DOHH2 (cell line): ENCODE results near the gene CERK.

ENCODE experiments used
- H3F3A ChIP-seq: fragments of 200-600 bp; sonication (generic), shearing (Covaris generic); 2 replicates; pipeline ENCODE4 v1.6.0; 2016; ENCODE audit warnings: antibody characterized with exemption, mild to moderate bottlenecking; ENCODE audit not compliant: control insufficient read depth, insufficient read depth
- H3K27ac ChIP-seq: fragments of 200-600 bp; sonication (generic); 2 replicates; pipeline ENCODE4 v1.5.1; 2014; ENCODE audit warnings: low read depth, mild to moderate bottlenecking, low read length, moderate library complexity
- H3K27me3 ChIP-seq: fragments of 200-600 bp; sonication (generic); 2 replicates; pipeline ENCODE4 v1.6.1; 2014; ENCODE audit warnings: mild to moderate bottlenecking, low read length, mixed read lengths; ENCODE audit not compliant: control insufficient read depth
- H3K36me3 ChIP-seq: fragments of 200-600 bp; sonication (generic); 2 replicates; pipeline ENCODE4 v1.6.1; 2014; ENCODE audit warnings: mild to moderate bottlenecking, low read length, moderate library complexity, mixed read lengths; ENCODE audit not compliant: control insufficient read depth
- H3K4me1 ChIP-seq: fragments of 200-600 bp; sonication (generic); 2 replicates; pipeline ENCODE4 v1.6.1; 2014; ENCODE audit warnings: mild to moderate bottlenecking, low read length, mixed read lengths; ENCODE audit not compliant: control insufficient read depth
- H3K4me2 ChIP-seq: fragments of 200-600 bp; sonication (generic); 2 replicates; pipeline ENCODE4 v1.6.0; 2014; ENCODE audit warnings: mild to moderate bottlenecking, low read length, moderate library complexity
- H3K4me3 ChIP-seq: fragments of 200-600 bp; sonication (generic); 2 replicates; pipeline ENCODE4 v1.5.1; 2014; ENCODE audit warnings: mild to moderate bottlenecking, low read length, mixed read lengths
- H3K79me2 ChIP-seq: fragments of 200-600 bp; sonication (generic); 2 replicates; pipeline ENCODE4 v1.6.1; 2014; ENCODE audit warnings: mild to moderate bottlenecking, low read length, mixed read lengths; ENCODE audit not compliant: control insufficient read depth
- H3K9me2 ChIP-seq: fragments of 200-600 bp; sonication (generic); replicated peaks from 2 replicates; pipeline ENCODE4 v1.6.1; 2014; ENCODE audit warnings: mild to moderate bottlenecking, low read length, mixed read lengths; ENCODE audit not compliant: control insufficient read depth
- H3K9me3 ChIP-seq: fragments of 200-600 bp; sonication (generic); 2 replicates; pipeline ENCODE4 v1.6.1; 2014; ENCODE audit warnings: antibody characterized with exemption, low read length, mixed read lengths; ENCODE audit not compliant: control insufficient read depth, insufficient read depth
- H4K20me1 ChIP-seq: fragments of 200-600 bp; sonication (generic); 2 replicates; pipeline ENCODE4 v1.6.0; 2014; ENCODE audit warnings: low read depth, mild to moderate bottlenecking, antibody characterized with exemption, low read length, moderate library complexity; ENCODE audit not compliant: control insufficient read depth, insufficient read depth
- EZH2phosphoT487 ChIP-seq: fragments of 200-600 bp; sonication (generic); IDR thresholded peaks from 2 replicates; pipeline ENCODE4 v1.6.1; 2017; ENCODE audit warnings: borderline replicate concordance, mild to moderate bottlenecking, antibody characterized with exemption, low read length, moderate library complexity, mixed read lengths
- TF ChIP-seq, protein P1 (sequence below): fragments of 200-600 bp; sonication (generic); IDR thresholded peaks from one replicate; pipeline ENCODE4 v1.5.1; 2014; ENCODE audit warnings: antibody characterized with exemption, mild to moderate bottlenecking, low read depth, low read length; ENCODE audit not compliant: poor library complexity, severe bottlenecking

CERK gene

GRCh38 chr22:46758867-46759290, 20.8 kb upstream of the CERK start:
- H3K4me1 ChIP-seq, result peaks cover 40% of the 10 kb centered on the region
- no peak for TF ChIP-seq EZH2phosphoT487
- TF ChIP-seq, protein P1, sequence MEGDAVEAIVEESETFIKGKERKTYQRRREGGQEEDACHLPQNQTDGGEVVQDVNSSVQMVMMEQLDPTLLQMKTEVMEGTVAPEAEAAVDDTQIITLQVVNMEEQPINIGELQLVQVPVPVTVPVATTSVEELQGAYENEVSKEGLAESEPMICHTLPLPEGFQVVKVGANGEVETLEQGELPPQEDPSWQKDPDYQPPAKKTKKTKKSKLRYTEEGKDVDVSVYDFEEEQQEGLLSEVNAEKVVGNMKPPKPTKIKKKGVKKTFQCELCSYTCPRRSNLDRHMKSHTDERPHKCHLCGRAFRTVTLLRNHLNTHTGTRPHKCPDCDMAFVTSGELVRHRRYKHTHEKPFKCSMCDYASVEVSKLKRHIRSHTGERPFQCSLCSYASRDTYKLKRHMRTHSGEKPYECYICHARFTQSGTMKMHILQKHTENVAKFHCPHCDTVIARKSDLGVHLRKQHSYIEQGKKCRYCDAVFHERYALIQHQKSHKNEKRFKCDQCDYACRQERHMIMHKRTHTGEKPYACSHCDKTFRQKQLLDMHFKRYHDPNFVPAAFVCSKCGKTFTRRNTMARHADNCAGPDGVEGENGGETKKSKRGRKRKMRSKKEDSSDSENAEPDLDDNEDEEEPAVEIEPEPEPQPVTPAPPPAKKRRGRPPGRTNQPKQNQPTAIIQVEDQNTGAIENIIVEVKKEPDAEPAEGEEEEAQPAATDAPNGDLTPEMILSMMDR, result peak; percentile 86
- H3K27ac ChIP-seq, result no peak overlapping the region
- H3K4me2 ChIP-seq, result peak overlapping the region; percentile 55
- H3K27me3 ChIP-seq, result no peaks in the 10 kb centered on the region
- peaks cover 33% of the 10 kb centered on the region for H3F3A ChIP-seq
- H3K9me2 ChIP-seq, result no peaks in the 10 kb centered on the region
- H3K36me3 ChIP-seq, result peaks cover 33% of the 10 kb centered on the region
- peaks cover 29% of the 10 kb centered on the region for H3K79me2 ChIP-seq
- peaks cover 4% of the 10 kb centered on the region; the same call in 1 of the 2 replicates for H4K20me1 ChIP-seq
- H3K4me3 ChIP-seq, result no peak overlapping the region; the same call in 1 of the 2 replicates
- H3K9me3 ChIP-seq, result peaks cover 13% of the 10 kb centered on the region

DNA sequence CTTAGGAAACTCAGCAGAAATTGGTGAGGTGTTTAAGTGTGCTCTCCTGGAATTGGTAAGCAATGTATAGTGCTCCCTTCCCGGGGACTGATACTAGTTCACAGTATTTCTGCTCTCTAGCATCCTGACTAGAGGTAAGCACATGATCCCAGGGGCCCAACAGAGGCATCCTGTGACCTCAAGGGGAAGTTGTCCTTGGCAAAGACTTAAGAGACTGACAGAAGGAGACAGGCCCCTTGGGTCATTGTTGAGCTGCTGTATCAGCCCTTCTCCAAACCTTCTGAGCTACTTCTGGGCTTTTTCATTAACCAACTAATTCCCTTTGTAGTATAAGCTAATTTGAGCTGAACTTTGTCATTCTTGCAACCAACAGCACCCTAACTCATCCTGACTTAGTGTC, 20.1 kb upstream of the CERK start:
- H3K4me2 ChIP-seq, result no peak overlapping the region

GRCh38 chr22:46757104-46757503, 19.1 kb upstream of the CERK start:
- peaks cover 13% of the 10 kb centered on the region for H3K79me2 ChIP-seq
- no peak for TF ChIP-seq EZH2phosphoT487
- TF ChIP-seq, protein P1, result no peak
- H3K27me3 ChIP-seq, result no peaks in the 10 kb centered on the region
- no peaks in the 10 kb centered on the region for H3K9me2 ChIP-seq
- H3K4me3 ChIP-seq, result no peak overlapping the region
- H4K20me1 ChIP-seq, result no peaks in the 10 kb centered on the region
- H3F3A ChIP-seq, result peaks cover 24% of the 10 kb centered on the region
- no peak overlapping the region for H3K27ac ChIP-seq
- peaks cover 41% of the 10 kb centered on the region for H3K4me1 ChIP-seq
- no peak overlapping the region for H3K4me2 ChIP-seq
- peaks cover 13% of the 10 kb centered on the region for H3K9me3 ChIP-seq
- peaks cover 22% of the 10 kb centered on the region for H3K36me3 ChIP-seq

More for the DNA sequence above, 20.1 kb upstream of the CERK start:
- Histone ChIP-seq H3F3A (peaks cover 28% of the 10 kb centered on the region), H3K4me3 (no peak overlapping the region), H3K4me1 (peaks cover 41% of the 10 kb centered on the region), H3K9me2 (no peaks in the 10 kb centered on the region), H3K9me3 (peaks cover 13% of the 10 kb centered on the region), H4K20me1 (no peaks in the 10 kb centered on the region), H3K79me2 (peaks cover 22% of the 10 kb centered on the region), H3K27me3 (no peaks in the 10 kb centered on the region), H3K36me3 (peaks cover 27% of the 10 kb centered on the region), H3K27ac (no peak overlapping the region)
- no peak for TF ChIP-seq EZH2phosphoT487
- TF ChIP-seq, protein P1, result no peak
